HepG2 (cell line): ENCODE results near the gene SDC4. TPM values are rescaled to one million over a fixed set of nuclear protein-coding genes. Genes with fewer than 3 reads are reported as not detected.

Experiments
- ARNTL ChIP-seq: sonication (generic); formaldehyde crosslinking; IDR thresholded peaks from 2 replicates; pipeline ENCODE4 v1.4.0; 2020; ENCODE audit warnings: mild to moderate bottlenecking, missing genetic modification reagents
- GTF3A ChIP-seq: sonication (generic); formaldehyde crosslinking; conservative IDR thresholded peaks from 2 replicates; pipeline ENCODE4 v1.4.0; 2020; ENCODE audit warnings: mild to moderate bottlenecking, missing genetic modification reagents
- MAZ ChIP-seq, 2 experiments: sonication (generic) in 1 of 2; formaldehyde crosslinking in 1 of 2; IDR thresholded peaks; 2 replicates each; pipeline versions ENCODE4 v1.5.0 to v1.6.1; 2012 to 2020; ENCODE audit warnings: low read depth in 2 of 2, mild to moderate bottlenecking in 2 of 2, borderline replicate concordance in 1 of 2, improper control_type of control experiment in 1 of 2, low read length in 1 of 2, missing genetic modification reagents in 1 of 2, moderate library complexity in 1 of 2
- MTA1 ChIP-seq: sonication (generic); formaldehyde crosslinking; IDR thresholded peaks from 2 replicates; pipeline ENCODE4 v1.4.0; 2020; ENCODE audit warnings: missing genetic modification reagents, mild to moderate bottlenecking, borderline replicate concordance
- PRDM4 ChIP-seq: sonication (generic); formaldehyde crosslinking; IDR thresholded peaks from 2 replicates; pipeline ENCODE4 v1.9.0; 2021; ENCODE audit warnings: missing genetic modification reagents, borderline replicate concordance
- TOPORS ChIP-seq: sonication (generic); formaldehyde crosslinking; IDR thresholded peaks from 2 replicates; pipeline ENCODE4 v1.8.0; 2023; ENCODE audit warnings: mild to moderate bottlenecking, missing genetic modification reagents
- polyA plus RNA-seq, 8 experiments: library from polyadenylated mRNA; depleted of rRNA in 3 of 8; stranded (reverse) in 7 of 8; unstranded in 1 of 8; fragments of >200 nt; fragmentation: Illumina TruSeq in 4 of 8; extraction: Trizol in 4 of 8; gene quantifications; 2 replicates each; pipeline versions ENCODE4 v1.2.1 to v1.2.3, GENCODE V29; 2011 to 2016; ENCODE audit warnings: low read depth in 4 of 8, missing spikeins in 1 of 8, mixed read lengths in 1 of 8; ENCODE audit not compliant: insufficient read depth in 1 of 8
- total RNA-seq, 5 experiments: library from RNA; depleted of rRNA; stranded (reverse); fragments of >200 nt; fragmentation: Illumina TruSeq; extraction: Trizol; gene quantifications; 2 replicates each; pipeline ENCODE4 v1.2.3, GENCODE V29; 2016; ENCODE audit warnings: low read depth in 1 of 5
- TF ChIP-seq, protein P1 (sequence below), 2 experiments: sonication (generic) in 1 of 2; formaldehyde crosslinking in 1 of 2; IDR thresholded peaks; 2 replicates each; pipeline versions ENCODE4 v1.4.0 to v1.6.1; 2016 to 2020; ENCODE audit warnings: borderline replicate concordance in 1 of 2, low read depth in 1 of 2, mild to moderate bottlenecking in 1 of 2, missing genetic modification reagents in 1 of 2
- TF ChIP-seq, protein P2 (sequence below): sonication (generic); formaldehyde crosslinking; IDR thresholded peaks from 2 replicates; pipeline ENCODE4 v1.4.0; 2020; ENCODE audit warnings: missing genetic modification reagents, borderline replicate concordance
- TF ChIP-seq, protein P3 (sequence below): sonication (generic); formaldehyde crosslinking; IDR thresholded peaks from 2 replicates; pipeline ENCODE4 v1.5.0; 2020; ENCODE audit warnings: mild to moderate bottlenecking, missing genetic modification reagents, borderline replicate concordance

Gene SDC4
- total and polyA plus RNA-seq, 2 of the 13 experiments (the other 11 are each of a cell fraction or from before 2014, with no cell fraction given): 49.0 to 65.1 TPM

GRCh38 chr20:45322952-45323383 is 25.3 kb downstream of the SDC4 start (continued):
- TF ChIP-seq, protein P1, sequence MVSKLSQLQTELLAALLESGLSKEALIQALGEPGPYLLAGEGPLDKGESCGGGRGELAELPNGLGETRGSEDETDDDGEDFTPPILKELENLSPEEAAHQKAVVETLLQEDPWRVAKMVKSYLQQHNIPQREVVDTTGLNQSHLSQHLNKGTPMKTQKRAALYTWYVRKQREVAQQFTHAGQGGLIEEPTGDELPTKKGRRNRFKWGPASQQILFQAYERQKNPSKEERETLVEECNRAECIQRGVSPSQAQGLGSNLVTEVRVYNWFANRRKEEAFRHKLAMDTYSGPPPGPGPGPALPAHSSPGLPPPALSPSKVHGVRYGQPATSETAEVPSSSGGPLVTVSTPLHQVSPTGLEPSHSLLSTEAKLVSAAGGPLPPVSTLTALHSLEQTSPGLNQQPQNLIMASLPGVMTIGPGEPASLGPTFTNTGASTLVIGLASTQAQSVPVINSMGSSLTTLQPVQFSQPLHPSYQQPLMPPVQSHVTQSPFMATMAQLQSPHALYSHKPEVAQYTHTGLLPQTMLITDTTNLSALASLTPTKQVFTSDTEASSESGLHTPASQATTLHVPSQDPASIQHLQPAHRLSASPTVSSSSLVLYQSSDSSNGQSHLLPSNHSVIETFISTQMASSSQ (IDR thresholded peaks at IDR 0.05; ENCODE audit: low read depth): no peak
- TF ChIP-seq, protein P1 (CRISPR knock-in tag; IDR thresholded peaks at IDR 0.05; ENCODE audit: borderline replicate concordance): no peak
- peak; percentile 83; the same call in 1 of the 2 replicates for TF ChIP-seq PRDM4 (CRISPR knock-in tag)
- TF ChIP-seq MTA1 (CRISPR knock-in tag): no peak
- 0 out of 2 replicates have a peak, but pooled peaks have one; percentile 48 for TF ChIP-seq ARNTL (CRISPR knock-in tag)
- TF ChIP-seq, protein P2, sequence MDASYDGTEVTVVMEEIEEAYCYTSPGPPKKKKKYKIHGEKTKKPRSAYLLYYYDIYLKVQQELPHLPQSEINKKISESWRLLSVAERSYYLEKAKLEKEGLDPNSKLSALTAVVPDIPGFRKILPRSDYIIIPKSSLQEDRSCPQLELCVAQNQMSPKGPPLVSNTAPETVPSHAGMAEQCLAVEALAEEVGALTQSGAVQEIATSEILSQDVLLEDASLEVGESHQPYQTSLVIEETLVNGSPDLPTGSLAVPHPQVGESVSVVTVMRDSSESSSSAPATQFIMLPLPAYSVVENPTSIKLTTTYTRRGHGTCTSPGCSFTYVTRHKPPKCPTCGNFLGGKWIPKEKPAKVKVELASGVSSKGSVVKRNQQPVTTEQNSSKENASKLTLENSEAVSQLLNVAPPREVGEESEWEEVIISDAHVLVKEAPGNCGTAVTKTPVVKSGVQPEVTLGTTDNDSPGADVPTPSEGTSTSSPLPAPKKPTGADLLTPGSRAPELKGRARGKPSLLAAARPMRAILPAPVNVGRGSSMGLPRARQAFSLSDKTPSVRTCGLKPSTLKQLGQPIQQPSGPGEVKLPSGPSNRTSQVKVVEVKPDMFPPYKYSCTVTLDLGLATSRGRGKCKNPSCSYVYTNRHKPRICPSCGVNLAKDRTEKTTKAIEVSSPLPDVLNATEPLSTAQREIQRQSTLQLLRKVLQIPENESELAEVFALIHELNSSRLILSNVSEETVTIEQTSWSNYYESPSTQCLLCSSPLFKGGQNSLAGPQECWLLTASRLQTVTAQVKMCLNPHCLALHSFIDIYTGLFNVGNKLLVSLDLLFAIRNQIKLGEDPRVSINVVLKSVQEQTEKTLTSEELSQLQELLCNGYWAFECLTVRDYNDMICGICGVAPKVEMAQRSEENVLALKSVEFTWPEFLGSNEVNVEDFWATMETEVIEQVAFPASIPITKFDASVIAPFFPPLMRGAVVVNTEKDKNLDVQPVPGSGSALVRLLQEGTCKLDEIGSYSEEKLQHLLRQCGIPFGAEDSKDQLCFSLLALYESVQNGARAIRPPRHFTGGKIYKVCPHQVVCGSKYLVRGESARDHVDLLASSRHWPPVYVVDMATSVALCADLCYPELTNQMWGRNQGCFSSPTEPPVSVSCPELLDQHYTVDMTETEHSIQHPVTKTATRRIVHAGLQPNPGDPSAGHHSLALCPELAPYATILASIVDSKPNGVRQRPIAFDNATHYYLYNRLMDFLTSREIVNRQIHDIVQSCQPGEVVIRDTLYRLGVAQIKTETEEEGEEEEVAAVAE (CRISPR knock-in tag): no peak; the same call in 1 of the 2 replicates
- no peak for TF ChIP-seq MAZ (IDR thresholded peaks at IDR 0.05; ENCODE audit: borderline replicate concordance, low read depth, low read length)
- no peak for TF ChIP-seq MAZ (CRISPR knock-in tag; IDR thresholded peaks at IDR 0.05; ENCODE audit: low read depth)
- TF ChIP-seq, protein P3, sequence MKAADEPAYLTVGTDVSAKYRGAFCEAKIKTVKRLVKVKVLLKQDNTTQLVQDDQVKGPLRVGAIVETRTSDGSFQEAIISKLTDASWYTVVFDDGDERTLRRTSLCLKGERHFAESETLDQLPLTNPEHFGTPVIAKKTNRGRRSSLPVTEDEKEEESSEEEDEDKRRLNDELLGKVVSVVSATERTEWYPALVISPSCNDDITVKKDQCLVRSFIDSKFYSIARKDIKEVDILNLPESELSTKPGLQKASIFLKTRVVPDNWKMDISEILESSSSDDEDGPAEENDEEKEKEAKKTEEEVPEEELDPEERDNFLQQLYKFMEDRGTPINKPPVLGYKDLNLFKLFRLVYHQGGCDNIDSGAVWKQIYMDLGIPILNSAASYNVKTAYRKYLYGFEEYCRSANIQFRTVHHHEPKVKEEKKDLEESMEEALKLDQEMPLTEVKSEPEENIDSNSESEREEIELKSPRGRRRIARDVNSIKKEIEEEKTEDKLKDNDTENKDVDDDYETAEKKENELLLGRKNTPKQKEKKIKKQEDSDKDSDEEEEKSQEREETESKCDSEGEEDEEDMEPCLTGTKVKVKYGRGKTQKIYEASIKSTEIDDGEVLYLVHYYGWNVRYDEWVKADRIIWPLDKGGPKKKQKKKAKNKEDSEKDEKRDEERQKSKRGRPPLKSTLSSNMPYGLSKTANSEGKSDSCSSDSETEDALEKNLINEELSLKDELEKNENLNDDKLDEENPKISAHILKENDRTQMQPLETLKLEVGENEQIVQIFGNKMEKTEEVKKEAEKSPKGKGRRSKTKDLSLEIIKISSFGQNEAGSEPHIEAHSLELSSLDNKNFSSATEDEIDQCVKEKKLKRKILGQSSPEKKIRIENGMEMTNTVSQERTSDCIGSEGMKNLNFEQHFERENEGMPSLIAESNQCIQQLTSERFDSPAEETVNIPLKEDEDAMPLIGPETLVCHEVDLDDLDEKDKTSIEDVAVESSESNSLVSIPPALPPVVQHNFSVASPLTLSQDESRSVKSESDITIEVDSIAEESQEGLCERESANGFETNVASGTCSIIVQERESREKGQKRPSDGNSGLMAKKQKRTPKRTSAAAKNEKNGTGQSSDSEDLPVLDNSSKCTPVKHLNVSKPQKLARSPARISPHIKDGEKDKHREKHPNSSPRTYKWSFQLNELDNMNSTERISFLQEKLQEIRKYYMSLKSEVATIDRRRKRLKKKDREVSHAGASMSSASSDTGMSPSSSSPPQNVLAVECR (CRISPR knock-in tag): peak; percentile 62; the same call in 1 of the 2 replicates
- no peak for TF ChIP-seq TOPORS (CRISPR knock-in tag)
- TF ChIP-seq GTF3A: no peak
